GM23338 (cell line): ENCODE results near the gene MEIOC. TPM values are rescaled to one million over a fixed set of nuclear protein-coding genes. Genes with fewer than 3 reads are reported as not detected.

Experiments used
- ATAC-seq: fragments of 200-7000 bp; cut with Tn5 transposase; 3 replicates; pipeline ENCODE4 v1.9.1; 2020
- DNase-seq: peaks from one replicate; pipeline ENCODE4 v3.0.0-alpha.2; 2015; ENCODE audit warnings: low spot score
- H2AFZ ChIP-seq: fragments of 200-600 bp; sonication (generic); 2 replicates; pipeline ENCODE4 v1.8.0; 2016; ENCODE audit warnings: antibody characterized with exemption, mild to moderate bottlenecking, moderate library complexity
- H3F3A ChIP-seq: fragments of 200-600 bp; sonication (generic); replicated peaks from 2 replicates; pipeline ENCODE4 v1.8.0; 2017; ENCODE audit warnings: antibody characterized with exemption, mixed run types, low read depth
- H3K27ac ChIP-seq: fragments of 200-600 bp; sonication (generic); 2 replicates; pipeline ENCODE4 v1.6.1; 2016; ENCODE audit warnings: low read depth
- H3K27me3 ChIP-seq: fragments of 200-600 bp; sonication (generic); 2 replicates; pipeline ENCODE4 v1.8.0; 2016; ENCODE audit warnings: mild to moderate bottlenecking, mixed run types, moderate library complexity; ENCODE audit not compliant: insufficient read depth
- H3K36me3 ChIP-seq: fragments of 200-600 bp; sonication (generic); 2 replicates; pipeline ENCODE4 v1.8.0; 2016; ENCODE audit warnings: mild to moderate bottlenecking; ENCODE audit not compliant: insufficient read depth
- H3K4me1 ChIP-seq: fragments of 200-600 bp; sonication (generic); 2 replicates; pipeline ENCODE4 v1.8.0; 2016; ENCODE audit warnings: mild to moderate bottlenecking, moderate library complexity; ENCODE audit not compliant: insufficient read depth
- H3K4me2 ChIP-seq: fragments of 200-600 bp; sonication (generic); 2 replicates; pipeline ENCODE4 v1.7.1; 2017; ENCODE audit warnings: mixed run types
- H3K4me3 ChIP-seq: fragments of 200-600 bp; sonication (generic); 2 replicates; pipeline ENCODE4 v1.6.1; 2016; ENCODE audit warnings: mixed run types
- H3K79me2 ChIP-seq: fragments of 200-600 bp; sonication (generic); replicated peaks from 2 replicates; pipeline ENCODE4 v1.8.0; 2017; ENCODE audit warnings: mild to moderate bottlenecking; ENCODE audit not compliant: insufficient read depth
- H3K9me2 ChIP-seq: fragments of 200-600 bp; sonication (generic); 2 replicates; pipeline ENCODE4 v1.8.0; 2017; ENCODE audit not compliant: insufficient read depth
- H4K20me1 ChIP-seq: fragments of 200-600 bp; sonication (generic); replicated peaks from 2 replicates; pipeline ENCODE4 v1.8.0; 2017; ENCODE audit warnings: mild to moderate bottlenecking; ENCODE audit not compliant: insufficient read depth
- H3K27ac Mint-ChIP-seq: 2 replicates; pipeline ENCODE4 v1.8.0; 2020; ENCODE audit warnings: inconsistent platforms, mild to moderate bottlenecking, moderate library complexity, mixed read lengths
- H3K27me3 Mint-ChIP-seq: 3 replicates; pipeline ENCODE4 v1.8.0; 2022; ENCODE audit warnings: low read depth, mild to moderate bottlenecking, moderate library complexity, mixed read lengths, inconsistent platforms; ENCODE audit not compliant: insufficient read depth, poor library complexity
- H3K36me3 Mint-ChIP-seq: 3 replicates; pipeline ENCODE4 v1.8.0; 2021; ENCODE audit warnings: low read depth, mild to moderate bottlenecking, inconsistent platforms, moderate library complexity, mixed read lengths
- H3K4me1 Mint-ChIP-seq: 3 replicates; pipeline ENCODE4 v1.8.0; 2020; ENCODE audit warnings: mild to moderate bottlenecking, inconsistent platforms, mixed read lengths
- H3K4me3 Mint-ChIP-seq: 3 replicates; pipeline ENCODE4 v1.8.0; 2021; ENCODE audit warnings: moderate library complexity, mild to moderate bottlenecking, inconsistent platforms, mixed read lengths
- H3K9me3 Mint-ChIP-seq: 3 replicates; pipeline ENCODE4 v1.8.0; 2020; ENCODE audit warnings: moderate library complexity, mild to moderate bottlenecking, inconsistent platforms, mixed read lengths
- CREB1 ChIP-seq: fragments of 250-450 bp; sonication (Bioruptor Pico); IDR thresholded peaks from 2 replicates; pipeline ENCODE4 v1.5.0; 2020; ENCODE audit warnings: low read depth, mild to moderate bottlenecking, moderate library complexity
- ETS1 ChIP-seq: IDR thresholded peaks from 2 replicates; pipeline ENCODE4 v1.6.1; 2016; ENCODE audit warnings: antibody characterized with exemption
- EZH2 ChIP-seq: fragments of 200-600 bp; sonication (generic); IDR thresholded peaks from one replicate; pipeline ENCODE4 v1.8.0; 2017; ENCODE audit warnings: antibody characterized with exemption, mild to moderate bottlenecking, low read depth; ENCODE audit not compliant: unreplicated experiment
- EZH2phosphoT487 ChIP-seq: fragments of 200-600 bp; sonication (generic); IDR thresholded peaks from one replicate; pipeline ENCODE4 v1.8.1; 2018; ENCODE audit warnings: antibody characterized with exemption; ENCODE audit not compliant: unreplicated experiment
- JUNB ChIP-seq: IDR thresholded peaks from one replicate; pipeline ENCODE4 v1.6.1; 2016; ENCODE audit warnings: antibody characterized with exemption; ENCODE audit not compliant: unreplicated experiment
- NANOG ChIP-seq: IDR thresholded peaks from 2 replicates; pipeline ENCODE4 v1.6.1; 2016; ENCODE audit warnings: antibody characterized with exemption, borderline replicate concordance
- POLR2AphosphoS5 ChIP-seq: IDR thresholded peaks from 2 replicates; pipeline ENCODE4 v1.6.1; 2016; ENCODE audit warnings: antibody characterized with exemption, low read depth
- STAT1 ChIP-seq: IDR thresholded peaks from one replicate; pipeline ENCODE4 v1.6.1; 2016; ENCODE audit warnings: antibody characterized with exemption; ENCODE audit not compliant: unreplicated experiment
- ZNF331 ChIP-seq: fragments of 250-450 bp; sonication (Bioruptor Pico); IDR thresholded peaks from 2 replicates; pipeline ENCODE4 v1.5.0; 2020; ENCODE audit warnings: low read depth, mild to moderate bottlenecking, moderate library complexity
- polyA plus RNA-seq: library from polyadenylated mRNA; unstranded; fragments of >200 nt; fragmentation: Nextera tagmentation; extraction: Ambion mirVana; gene quantifications from 2 replicates; pipeline ENCODE4 v1.2.1, GENCODE V29; 2016
- total RNA-seq: library from RNA; depleted of rRNA; stranded (reverse); fragments of >200 nt; shearing (Covaris generic); gene quantifications from 2 replicates; pipeline ENCODE4 v1.2.3, GENCODE V29; 2014
- TF ChIP-seq, protein P1 (sequence below): IDR thresholded peaks from one replicate; pipeline ENCODE4 v1.6.1; 2018; ENCODE audit warnings: antibody characterized with exemption; ENCODE audit not compliant: unreplicated experiment
- TF ChIP-seq, protein P2 (sequence below): fragments of 250-450 bp; sonication (Bioruptor Pico); IDR thresholded peaks from 2 replicates; pipeline ENCODE4 v1.5.0; 2020; ENCODE audit warnings: mild to moderate bottlenecking, moderate library complexity
- TF ChIP-seq, protein P3 (sequence below), 2 experiments: fragments of 200-600 bp in 1 of 2; sonication (generic) in 1 of 2; conservative IDR thresholded peaks; 2 replicates each; pipeline versions ENCODE4 v1.5.1 to v1.6.1; 2016 to 2017; ENCODE audit warnings: antibody characterized with exemption in 2 of 2, low read depth in 2 of 2, mild to moderate bottlenecking in 2 of 2, moderate library complexity in 1 of 2

The MEIOC gene
- total and polyA plus RNA-seq, 2 experiments from 2014 or later = 2.1 to 23.8 TPM

DNA sequence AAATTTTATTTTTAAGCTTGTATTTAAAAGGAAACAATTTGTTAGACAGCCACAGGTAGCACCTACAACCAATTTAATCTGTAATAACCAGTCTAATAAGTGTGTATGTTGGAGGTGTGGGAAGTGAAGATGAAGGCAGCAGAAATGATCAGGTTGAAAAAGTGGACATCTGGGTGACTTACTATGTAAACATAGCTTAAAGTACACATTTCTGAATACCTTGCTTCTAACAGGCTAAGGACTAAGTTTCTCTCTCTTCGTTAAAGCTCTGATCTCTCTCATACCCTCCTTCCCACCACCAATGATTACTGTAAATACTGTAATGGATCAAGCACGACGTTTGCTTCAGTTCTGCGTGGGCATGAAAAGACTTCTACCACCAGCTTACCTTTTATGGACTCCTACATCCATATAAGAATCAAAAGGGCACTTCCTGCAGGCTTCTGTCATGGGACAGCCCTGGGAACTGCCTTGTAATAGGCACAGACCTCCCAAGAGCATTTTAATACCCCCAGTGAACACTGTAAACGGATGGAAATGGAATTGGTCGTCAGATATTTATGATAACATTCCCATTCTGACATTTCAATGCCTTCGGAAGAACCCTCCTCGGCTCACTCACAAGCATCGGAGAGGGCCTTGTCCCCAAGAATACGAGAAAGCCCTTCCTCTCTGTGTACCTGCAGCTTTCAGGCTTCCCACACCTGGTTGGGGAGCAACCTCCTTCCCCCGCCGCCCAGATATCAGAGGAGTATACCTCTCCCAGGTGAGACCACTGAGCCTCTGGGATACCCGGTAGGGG lies 32.6 kb downstream of the MEIOC start:
- Mint-ChIP-seq H3K4me3 (peak overlapping the region; percentile 98), H3K36me3 (peaks cover 2% of the 10 kb centered on the region; the same call in 2 of the 3 replicates), H3K27me3 (peaks cover 9% of the 10 kb centered on the region), H3K27ac (peak overlapping the region; percentile 97), H3K9me3 (no peaks in the 10 kb centered on the region), H3K4me1 (peaks cover 7% of the 10 kb centered on the region)
- Histone ChIP-seq H3F3A (no peaks in the 10 kb centered on the region; the same call in 1 of the 2 replicates), H3K36me3 (no peaks in the 10 kb centered on the region), H3K79me2 (peaks cover 27% of the 10 kb centered on the region), H3K27ac (peak overlapping the region; percentile 84; the same call in 1 of the 2 replicates), H3K4me2 (peak overlapping the region; percentile 96), H3K4me1 (peaks cover 3% of the 10 kb centered on the region; the same call in 1 of the 2 replicates), H4K20me1 (no peaks in the 10 kb centered on the region), H2AFZ (peak overlapping the region; percentile 78), H3K4me3 (peak overlapping the region; percentile 97), H3K9me2 (no peaks in the 10 kb centered on the region), H3K27me3 (no peaks in the 10 kb centered on the region)
- ATAC-seq (no peak), DNase-seq (no peak)
- TF ChIP-seq EZH2phosphoT487 = no peak
- TF ChIP-seq POLR2AphosphoS5 = no peak
- no peak for TF ChIP-seq EZH2
- no peak for TF ChIP-seq NANOG
- no peak for TF ChIP-seq JUNB
- TF ChIP-seq ETS1 = no peak
- no peak for TF ChIP-seq STAT1
- TF ChIP-seq ZNF331 (CRISPR knock-in tag) = no peak
- TF ChIP-seq, protein P1, sequence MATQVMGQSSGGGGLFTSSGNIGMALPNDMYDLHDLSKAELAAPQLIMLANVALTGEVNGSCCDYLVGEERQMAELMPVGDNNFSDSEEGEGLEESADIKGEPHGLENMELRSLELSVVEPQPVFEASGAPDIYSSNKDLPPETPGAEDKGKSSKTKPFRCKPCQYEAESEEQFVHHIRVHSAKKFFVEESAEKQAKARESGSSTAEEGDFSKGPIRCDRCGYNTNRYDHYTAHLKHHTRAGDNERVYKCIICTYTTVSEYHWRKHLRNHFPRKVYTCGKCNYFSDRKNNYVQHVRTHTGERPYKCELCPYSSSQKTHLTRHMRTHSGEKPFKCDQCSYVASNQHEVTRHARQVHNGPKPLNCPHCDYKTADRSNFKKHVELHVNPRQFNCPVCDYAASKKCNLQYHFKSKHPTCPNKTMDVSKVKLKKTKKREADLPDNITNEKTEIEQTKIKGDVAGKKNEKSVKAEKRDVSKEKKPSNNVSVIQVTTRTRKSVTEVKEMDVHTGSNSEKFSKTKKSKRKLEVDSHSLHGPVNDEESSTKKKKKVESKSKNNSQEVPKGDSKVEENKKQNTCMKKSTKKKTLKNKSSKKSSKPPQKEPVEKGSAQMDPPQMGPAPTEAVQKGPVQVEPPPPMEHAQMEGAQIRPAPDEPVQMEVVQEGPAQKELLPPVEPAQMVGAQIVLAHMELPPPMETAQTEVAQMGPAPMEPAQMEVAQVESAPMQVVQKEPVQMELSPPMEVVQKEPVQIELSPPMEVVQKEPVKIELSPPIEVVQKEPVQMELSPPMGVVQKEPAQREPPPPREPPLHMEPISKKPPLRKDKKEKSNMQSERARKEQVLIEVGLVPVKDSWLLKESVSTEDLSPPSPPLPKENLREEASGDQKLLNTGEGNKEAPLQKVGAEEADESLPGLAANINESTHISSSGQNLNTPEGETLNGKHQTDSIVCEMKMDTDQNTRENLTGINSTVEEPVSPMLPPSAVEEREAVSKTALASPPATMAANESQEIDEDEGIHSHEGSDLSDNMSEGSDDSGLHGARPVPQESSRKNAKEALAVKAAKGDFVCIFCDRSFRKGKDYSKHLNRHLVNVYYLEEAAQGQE = no peak
- TF ChIP-seq CREB1 (CRISPR knock-in tag) = no peak
- TF ChIP-seq, protein P2, sequence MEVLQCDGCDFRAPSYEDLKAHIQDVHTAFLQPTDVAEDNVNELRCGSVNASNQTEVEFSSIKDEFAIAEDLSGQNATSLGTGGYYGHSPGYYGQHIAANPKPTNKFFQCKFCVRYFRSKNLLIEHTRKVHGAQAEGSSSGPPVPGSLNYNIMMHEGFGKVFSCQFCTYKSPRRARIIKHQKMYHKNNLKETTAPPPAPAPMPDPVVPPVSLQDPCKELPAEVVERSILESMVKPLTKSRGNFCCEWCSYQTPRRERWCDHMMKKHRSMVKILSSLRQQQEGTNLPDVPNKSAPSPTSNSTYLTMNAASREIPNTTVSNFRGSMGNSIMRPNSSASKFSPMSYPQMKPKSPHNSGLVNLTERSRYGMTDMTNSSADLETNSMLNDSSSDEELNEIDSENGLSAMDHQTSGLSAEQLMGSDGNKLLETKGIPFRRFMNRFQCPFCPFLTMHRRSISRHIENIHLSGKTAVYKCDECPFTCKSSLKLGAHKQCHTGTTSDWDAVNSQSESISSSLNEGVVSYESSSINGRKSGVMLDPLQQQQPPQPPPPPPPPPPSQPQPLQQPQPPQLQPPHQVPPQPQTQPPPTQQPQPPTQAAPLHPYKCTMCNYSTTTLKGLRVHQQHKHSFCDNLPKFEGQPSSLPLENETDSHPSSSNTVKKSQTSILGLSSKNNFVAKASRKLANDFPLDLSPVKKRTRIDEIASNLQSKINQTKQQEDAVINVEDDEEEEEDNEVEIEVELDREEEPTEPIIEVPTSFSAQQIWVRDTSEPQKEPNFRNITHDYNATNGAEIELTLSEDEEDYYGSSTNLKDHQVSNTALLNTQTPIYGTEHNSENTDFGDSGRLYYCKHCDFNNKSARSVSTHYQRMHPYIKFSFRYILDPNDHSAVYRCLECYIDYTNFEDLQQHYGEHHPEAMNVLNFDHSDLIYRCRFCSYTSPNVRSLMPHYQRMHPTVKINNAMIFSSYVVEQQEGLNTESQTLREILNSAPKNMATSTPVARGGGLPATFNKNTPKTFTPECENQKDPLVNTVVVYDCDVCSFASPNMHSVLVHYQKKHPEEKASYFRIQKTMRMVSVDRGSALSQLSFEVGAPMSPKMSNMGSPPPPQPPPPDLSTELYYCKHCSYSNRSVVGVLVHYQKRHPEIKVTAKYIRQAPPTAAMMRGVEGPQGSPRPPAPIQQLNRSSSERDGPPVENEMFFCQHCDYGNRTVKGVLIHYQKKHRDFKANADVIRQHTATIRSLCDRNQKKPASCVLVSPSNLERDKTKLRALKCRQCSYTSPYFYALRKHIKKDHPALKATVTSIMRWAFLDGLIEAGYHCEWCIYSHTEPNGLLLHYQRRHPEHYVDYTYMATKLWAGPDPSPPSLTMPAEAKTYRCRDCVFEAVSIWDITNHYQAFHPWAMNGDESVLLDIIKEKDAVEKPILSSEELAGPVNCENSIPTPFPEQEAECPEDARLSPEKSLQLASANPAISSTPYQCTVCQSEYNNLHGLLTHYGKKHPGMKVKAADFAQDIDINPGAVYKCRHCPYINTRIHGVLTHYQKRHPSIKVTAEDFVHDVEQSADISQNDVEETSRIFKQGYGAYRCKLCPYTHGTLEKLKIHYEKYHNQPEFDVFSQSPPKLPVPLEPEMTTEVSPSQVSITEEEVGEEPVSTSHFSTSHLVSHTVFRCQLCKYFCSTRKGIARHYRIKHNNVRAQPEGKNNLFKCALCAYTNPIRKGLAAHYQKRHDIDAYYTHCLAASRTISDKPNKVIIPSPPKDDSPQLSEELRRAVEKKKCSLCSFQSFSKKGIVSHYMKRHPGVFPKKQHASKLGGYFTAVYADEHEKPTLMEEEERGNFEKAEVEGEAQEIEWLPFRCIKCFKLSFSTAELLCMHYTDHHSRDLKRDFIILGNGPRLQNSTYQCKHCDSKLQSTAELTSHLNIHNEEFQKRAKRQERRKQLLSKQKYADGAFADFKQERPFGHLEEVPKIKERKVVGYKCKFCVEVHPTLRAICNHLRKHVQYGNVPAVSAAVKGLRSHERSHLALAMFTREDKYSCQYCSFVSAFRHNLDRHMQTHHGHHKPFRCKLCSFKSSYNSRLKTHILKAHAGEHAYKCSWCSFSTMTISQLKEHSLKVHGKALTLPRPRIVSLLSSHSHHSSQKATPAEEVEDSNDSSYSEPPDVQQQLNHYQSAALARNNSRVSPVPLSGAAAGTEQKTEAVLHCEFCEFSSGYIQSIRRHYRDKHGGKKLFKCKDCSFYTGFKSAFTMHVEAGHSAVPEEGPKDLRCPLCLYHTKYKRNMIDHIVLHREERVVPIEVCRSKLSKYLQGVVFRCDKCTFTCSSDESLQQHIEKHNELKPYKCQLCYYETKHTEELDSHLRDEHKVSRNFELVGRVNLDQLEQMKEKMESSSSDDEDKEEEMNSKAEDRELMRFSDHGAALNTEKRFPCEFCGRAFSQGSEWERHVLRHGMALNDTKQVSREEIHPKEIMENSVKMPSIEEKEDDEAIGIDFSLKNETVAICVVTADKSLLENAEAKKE (CRISPR knock-in tag) = no peak
- TF ChIP-seq, protein P3, sequence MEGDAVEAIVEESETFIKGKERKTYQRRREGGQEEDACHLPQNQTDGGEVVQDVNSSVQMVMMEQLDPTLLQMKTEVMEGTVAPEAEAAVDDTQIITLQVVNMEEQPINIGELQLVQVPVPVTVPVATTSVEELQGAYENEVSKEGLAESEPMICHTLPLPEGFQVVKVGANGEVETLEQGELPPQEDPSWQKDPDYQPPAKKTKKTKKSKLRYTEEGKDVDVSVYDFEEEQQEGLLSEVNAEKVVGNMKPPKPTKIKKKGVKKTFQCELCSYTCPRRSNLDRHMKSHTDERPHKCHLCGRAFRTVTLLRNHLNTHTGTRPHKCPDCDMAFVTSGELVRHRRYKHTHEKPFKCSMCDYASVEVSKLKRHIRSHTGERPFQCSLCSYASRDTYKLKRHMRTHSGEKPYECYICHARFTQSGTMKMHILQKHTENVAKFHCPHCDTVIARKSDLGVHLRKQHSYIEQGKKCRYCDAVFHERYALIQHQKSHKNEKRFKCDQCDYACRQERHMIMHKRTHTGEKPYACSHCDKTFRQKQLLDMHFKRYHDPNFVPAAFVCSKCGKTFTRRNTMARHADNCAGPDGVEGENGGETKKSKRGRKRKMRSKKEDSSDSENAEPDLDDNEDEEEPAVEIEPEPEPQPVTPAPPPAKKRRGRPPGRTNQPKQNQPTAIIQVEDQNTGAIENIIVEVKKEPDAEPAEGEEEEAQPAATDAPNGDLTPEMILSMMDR (conservative IDR thresholded peaks at IDR 0.05; ENCODE audit: low read depth in 2 of 2) = no peak
